Activated naive CD4-positive, alpha-beta T cell (primary cell): Measurements from ENCODE around the gene TEX29.

Source experiments
- DNase-seq, 4 experiments: peaks; one replicate each; lab custom pipeline; 2025; lab: John Stamatoyannopoulos, UW

Gene TEX29

DNA sequence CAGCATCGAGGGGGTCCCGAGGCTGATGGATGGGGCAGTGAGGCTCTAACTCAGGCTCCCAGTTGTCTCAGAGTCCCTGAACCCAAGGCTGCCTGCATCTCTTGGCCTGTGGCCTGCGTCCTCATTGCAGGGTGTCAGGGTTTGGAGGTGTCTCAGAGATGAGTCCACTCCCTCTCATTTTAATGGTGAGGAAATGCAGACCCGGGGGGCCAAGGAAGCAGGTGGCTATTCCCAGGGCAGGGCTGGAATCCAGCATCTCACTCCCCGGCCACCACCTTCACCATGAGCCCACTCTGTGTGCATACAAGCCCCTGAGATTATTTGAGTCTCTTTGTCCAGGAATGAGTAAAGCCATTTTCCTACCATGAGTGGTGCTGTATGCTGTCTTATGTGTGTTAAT lies 21.4 kb downstream of the TEX29 start:
- no peak for DNase-seq

DNA sequence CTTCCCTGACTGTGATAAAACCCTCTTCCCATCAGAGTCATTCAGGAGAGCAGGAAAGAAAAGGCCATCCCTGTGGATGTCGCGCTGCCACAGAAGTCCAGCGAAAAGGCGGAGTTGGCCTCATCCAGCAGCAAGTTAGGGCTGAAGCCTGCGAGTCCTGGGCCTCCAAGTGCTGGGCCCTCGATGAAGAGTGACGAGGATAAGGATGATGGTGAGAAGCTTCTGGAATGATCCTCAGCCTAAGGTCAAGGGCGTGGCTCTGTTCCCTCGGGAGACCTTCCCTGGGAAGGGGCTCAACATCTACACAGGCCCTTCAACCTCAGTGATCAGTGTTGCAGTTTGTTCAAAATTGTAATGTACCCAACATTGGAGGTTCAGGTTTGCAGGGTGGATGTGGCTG lies 22.3 kb downstream of the TEX29 start:
- no peak for DNase-seq

DNA sequence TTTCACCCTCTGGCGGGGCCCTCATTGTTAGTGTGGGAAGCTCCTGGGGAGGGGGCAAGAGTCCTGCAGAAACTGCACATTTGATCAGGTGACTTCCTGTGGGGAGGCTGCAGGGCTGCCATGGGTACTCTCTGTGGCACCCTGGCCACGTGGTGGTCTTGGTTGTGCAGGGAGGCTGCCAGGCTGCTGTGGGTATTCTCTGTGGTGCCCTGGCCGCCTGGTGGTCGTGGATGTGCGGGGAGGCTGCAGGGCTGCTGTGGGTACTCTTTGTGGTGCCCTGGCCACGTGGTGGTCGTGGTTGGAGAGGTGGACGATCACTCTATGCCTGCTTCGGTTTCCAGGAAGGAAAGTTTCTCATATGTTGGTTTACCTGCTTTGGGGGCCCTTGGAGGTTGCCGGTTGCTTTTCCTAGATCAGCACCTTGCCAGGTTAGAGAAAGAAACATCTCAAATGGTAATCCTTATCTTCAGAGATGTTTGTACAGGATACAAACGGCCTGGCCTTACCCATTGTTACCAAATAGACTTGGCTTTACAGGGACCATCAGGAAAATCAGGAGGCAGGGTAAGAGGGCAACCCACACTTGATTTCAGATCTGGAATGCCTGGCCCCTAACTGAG lies 22.9 kb downstream of the TEX29 start:
- DNase-seq = no peak

DNA sequence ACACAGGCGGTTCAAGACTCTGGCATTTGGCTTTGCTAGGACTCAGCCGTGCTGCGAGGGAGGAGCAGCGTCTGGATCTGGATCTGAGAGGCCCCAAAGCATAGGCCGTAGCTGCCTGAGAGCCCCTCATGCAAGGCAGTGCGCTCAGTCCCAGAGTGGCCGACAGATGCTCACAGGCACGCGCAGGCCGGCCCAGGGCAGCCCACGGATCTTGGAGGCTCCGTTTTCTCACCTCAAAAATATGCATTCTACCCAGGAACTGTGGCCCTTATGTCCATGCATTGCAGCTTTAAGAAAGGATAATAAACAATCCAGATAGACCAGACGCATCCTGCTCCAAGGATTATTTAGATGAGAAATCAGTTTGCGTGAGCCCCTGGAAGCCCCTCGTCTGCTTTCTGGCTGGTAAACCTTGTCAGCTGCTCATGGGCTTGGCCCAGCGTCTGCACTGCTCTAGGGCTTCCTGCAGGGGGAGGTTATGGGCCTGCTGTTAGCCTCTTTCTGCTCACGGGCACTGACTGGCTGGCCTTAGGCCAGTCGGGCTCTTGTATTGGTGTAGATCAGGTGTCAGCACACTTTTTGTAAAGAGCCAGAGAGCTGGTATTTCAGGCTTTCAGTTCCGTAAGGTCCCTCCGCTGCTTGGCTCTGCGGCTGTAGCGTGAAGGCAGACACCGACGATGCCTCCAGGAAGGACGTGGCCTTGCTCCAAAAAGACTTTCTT lies 24.2 kb downstream of the TEX29 start:
- DNase-seq = no peak

DNA sequence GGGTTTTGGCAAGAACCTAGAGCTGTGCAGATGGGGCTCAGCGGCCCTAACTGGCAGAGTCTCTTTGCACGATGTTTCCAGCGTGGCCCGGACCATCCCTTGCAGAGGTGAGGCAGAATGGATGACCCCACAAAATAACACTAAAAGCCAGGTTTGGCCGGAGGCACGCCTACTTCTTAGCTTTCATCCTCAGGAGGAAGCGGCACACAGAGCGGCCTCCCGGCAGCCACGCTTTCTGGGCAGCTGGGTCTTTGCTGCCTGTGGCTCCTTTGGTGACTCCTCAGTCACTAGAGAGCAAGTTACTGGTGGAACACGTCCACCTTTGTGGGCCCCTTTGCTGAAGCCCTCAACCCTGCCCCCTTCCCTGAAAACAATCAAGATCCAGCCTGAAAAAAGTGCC lies 25.2 kb downstream of the TEX29 start:
- DNase-seq = no peak

DNA sequence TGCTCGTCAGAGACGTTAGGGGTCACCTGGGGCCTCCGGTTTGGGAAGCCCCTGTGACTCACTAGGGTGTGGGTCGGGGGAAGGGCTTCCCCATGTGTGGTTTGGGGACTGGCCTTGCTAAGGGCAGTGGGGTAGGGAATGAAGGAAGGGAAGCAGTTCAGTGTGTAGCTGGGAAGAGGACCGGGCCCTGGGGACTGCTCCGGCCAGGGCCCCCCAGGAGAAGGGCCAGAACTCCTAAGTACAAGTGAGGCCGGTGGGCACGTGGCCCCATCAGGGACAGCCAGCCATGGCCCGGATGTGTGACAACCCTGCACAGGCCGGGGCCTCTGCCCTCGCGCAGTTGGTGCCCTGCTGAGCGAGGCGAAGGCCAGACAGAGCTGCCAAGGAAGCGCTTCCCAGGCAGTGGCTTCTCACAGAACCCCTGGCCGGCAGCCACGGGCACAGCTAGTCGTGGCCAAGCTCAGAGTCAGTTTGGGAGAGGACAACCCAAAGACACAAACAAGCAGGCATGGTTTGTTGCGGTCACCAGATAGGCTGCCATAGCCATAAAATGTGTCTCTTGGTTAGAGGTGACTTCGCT lies 25.7 kb downstream of the TEX29 start:
- no peak for DNase-seq

DNA sequence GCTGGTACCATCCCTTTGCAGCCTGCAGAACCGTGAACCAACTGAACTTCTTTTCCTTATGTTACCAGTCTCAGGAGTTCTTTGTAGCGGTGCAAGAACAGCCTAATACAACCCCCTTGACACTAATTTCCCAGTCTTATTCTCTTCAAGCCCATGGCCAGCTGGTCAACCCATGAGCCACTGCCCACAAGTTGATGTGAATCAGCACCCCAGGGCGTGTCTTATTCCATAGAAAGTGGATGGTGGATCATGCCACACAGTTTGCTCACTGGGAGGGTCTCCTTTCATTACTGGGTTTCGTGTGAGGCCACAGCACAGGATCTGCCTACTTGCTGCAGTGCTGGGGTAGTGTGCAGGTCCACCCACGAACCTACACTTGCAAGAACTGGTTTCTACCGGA lies 27.0 kb downstream of the TEX29 start:
- DNase-seq = no peak

DNA sequence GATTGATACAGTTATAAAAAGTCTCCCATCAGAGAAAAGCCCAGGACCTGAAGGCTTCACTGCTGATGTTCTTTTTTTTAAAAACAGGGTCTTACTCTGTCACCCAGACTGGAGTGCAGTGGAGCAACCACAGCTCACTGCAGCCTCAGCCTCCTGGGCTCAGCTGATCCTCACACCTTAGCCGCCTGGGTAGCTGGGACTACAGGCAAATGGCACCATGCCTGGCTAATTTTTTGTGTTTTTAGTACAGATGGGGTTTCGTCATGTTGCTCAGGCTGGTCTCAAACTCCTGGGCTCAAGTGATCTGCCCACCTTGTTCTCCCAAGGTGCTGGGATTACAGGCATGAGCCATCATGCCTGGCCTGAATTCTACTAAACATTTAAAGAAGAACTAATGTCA lies 33.1 kb downstream of the TEX29 start:
- no peak for DNase-seq

DNA sequence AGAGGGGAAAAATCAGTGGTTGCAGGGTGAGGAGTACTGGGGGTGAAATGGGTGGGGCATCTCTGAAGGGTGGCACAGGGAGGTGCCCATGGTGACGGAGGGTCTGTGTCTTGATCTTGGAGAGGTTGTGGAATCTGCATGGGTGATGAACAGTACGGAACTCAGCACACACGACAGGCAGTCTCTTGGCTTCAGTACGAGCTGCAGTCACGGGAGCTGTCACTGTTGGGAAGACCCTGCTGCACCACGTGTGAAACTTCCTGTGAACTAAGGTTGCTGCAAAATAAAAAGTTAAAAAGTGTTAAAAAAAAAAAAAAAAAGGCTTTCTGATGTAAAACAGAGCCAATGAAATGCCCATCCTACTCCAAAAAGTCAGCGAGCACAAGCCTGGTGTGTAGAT lies 34.3 kb downstream of the TEX29 start:
- no peak for DNase-seq

DNA sequence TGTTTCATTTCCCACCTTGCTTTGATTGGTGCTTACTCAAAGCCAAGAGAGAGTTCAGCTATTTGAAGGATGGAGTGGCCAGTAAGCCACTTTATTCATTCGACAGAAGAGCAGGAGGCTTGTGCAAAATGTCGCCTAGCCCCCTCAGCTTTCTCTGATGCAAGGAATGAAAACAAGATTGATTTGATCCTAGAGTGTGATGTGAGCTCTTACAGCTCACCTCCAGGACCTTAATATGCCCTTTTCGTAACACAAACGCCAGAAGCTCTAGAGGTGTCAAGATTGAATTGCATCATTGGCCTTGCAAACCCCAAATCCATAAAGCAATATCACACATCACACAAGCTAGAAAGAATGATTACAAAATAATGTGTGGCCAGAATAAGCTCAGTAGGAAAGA lies 36.4 kb downstream of the TEX29 start:
- no peak for DNase-seq

DNA sequence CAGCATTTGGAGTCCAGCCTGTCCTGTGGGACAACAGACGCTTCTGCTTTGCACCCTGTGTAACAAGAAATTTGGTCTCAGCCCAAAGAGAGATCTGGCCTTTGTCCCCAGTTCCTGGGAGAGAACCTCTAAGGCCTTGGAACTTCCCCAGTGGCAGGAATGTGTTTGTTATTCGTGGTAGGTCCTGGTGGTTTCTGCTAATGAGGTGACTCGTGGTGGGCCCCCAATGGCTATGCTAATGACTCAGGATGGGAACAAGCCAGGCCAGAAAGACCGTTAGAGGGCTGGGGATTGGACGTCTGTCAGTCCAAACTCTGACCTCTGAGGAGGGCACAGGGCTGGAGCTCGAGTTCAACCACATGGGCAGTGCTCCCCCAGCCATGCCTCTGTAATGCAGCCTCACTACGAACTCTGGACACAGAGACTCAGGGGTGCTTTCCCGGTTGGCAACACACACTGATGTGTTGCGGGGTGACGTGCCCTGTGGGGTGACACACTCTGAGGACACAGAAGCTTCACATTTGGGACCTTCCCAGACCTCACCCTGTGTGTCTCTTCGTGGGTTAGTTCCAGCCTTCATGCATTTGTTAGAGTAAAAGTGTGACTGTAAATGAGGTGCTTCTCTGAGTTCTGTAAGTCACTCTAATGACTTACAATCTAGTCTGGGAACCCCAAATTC lies 38.9 kb downstream of the TEX29 start:
- no peak for DNase-seq

DNA sequence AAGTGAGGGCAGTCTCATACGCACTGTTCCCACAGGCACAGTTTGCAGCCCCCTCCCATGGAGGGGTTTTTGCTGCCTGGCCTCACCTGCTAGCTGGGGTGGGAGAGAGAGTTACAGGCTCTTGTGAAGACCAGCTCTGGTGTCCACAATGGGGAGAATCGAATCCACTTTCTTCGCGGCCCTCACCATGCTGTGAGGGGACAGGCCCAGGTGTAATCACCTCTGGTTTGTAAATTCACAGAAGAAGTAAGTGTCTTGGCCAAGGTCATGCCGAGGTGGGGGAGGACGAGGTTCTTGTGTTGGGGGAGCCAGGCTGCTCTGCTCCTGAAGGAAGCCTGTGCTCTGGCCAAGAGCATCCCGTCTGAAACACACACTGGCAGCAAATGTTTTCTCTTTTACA lies 39.5 kb downstream of the TEX29 start:
- DNase-seq = no peak

DNA sequence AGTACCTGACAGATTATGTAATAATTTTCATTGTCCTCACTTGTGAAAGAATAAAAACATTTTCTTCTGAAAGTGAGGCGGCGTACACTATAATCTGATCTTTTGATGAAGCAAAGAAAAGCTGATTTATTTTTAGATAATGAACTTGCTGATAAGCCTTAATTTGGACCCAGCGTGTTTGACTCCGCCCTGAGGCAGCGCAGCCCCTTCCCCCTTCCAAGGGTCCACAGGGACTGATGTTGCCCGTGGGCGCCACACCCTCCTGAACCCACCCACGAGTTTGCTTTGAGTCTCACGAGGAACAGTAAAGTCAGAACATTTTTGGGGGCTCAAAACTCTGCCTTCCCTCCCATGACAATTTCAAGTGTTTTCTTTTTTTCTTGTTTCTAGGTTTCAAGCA lies 40.0 kb downstream of the TEX29 start:
- no peak for DNase-seq

DNA sequence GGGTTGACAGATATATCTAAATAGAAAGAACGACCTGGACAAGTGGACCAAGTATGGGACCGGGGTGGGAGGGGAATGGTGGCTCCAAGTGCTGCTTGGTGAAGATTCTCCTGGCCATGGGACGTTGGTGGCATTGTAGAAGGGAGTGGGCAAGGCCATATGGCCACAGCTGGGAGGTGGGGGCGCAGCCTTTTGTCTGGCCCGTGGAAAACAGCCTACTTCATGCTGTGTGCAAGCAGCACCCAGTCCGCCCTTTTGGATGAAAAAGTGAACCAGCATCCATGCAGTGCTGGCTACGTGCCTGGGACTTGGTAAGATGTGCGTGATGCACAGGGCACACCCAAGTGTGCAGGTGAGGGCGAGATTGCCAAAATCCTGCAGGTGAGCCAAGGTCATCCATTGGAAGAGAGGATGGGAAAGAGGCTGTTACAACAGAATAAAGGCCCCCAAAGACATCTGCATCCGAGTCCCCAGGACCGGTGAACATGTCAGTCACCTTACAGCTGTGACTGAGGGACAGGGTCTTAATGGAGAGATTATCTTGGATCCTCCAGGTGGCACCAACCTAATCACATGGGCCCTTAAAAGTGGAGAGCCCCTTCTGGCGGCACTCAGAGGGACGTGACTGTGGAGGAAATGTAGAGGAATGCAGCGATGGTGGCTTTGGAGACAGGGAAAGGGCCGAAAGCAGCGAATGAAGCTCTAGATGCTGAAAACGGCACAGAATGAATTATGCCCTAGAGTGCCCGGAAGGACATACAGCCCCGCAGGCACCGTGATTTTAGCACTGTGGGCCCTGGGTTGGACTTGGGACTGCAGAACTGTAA lies 40.8 kb downstream of the TEX29 start:
- no peak for DNase-seq

DNA sequence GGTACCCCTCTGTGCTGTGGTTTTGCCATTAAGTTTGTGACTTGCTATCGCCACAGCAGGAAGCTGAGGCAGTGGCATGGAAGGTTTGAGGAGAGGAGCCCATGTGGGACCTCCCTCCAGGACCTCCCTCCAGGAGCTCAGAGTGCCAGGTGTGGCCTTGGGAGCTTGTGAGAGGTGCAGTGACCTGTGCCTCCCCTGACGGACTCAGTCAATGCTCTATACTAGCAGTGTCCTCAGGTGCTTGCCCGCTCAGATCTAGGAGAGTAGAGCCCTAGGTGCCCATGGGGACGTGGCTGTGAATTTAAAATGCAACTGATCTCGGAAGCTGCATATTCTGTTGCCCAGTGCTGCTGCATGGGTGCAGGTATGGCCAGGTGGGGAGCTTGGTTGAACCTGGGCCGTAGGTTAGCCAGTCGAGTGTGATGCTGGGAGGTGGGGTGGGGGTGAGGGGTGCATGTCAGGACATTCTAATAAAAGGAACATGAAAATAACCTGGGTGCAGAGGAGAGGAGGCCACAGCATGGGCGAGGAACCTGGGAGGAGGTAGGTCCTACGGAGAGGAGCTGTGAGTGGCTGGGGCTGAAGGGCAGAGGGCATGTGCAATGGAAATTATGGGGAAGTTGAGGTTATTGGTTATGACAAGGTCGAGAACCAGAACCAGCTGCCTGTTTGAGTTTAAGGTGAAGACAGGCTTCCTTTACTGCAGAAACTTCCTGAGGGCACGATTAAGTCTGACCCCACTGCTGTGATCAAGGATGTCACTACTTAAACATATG lies 41.6 kb downstream of the TEX29 start:
- no peak for DNase-seq

DNA sequence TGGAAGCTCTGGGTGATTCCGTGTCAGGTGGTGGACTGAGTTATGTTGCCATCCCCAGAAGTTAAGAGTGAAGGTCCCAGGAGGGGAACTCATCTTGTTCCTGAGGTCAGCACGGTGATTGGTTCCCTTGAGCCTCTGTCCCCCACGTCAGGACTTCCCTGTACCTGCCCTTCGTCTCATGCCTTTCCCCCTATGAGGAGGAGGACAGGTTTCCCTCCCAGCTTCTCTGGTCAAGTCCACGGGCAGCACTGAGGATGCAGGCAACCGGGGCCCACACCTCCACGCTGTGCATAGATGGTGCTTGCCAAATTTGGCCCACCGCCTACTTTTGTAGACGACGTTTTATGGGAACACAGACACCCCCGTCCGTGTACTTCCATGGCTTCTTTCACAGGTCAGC lies 42.7 kb downstream of the TEX29 start:
- no peak for DNase-seq

DNA sequence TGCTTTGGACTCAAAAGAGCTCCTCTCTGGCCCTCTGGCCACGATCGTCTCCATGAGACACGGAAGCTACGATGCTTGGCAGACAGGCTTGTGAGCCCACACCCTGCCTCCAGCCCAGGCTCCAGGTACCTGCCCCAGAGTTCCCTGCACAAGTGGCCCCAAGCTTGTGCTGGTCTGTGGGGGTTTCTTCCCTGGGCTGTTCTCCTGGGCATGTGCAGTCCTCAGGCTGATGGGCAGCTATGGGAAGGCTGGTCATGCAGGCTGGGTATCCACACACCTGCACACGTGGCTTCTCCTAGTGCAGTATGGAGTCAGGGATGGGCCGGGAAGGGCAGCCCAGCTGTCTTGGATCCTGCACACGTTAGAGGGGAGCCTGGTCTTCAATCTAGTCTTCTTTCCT lies 43.1 kb downstream of the TEX29 start:
- no peak for DNase-seq

DNA sequence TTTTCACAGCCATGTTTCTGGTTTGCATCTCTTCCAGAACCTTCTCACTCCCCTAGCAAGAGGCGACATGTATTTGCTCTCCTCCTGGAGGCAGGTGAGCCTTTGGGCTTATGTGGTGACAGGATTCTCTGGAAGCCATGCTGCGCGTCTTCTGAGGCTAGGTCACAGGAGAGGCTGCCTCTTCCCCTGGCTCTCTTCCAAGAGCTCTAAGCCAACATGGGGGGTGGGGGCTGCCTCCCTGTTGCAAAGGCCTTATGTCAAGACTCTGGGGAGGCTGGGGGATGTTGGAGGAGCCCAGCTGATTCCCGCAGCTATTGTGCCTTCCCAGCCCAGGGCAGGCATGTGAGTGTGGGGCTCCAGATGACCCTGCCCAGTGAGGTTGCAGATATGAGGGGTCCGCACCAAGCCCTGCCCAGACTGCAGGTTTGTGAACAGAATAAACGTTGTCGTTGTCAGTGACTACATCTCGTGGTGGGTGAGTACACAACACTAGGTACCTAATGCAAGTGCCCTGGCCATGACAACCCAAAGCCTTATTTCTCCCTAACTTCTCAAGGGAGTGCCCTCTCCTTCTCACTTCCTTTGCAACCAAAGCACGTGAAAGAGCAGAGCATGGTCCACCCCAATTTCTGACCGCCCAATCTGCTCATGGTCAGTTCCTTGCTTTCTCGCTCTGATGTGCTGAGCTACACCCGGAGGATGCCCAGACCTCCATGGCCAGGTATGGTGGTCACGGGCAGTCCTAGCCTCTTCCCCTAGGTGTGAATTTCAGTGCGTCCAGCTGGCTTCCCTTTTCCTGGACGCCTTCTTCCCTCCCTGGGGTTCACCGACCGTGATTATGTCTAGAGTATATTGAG lies 44.9 kb downstream of the TEX29 start:
- DNase-seq = no peak

DNA sequence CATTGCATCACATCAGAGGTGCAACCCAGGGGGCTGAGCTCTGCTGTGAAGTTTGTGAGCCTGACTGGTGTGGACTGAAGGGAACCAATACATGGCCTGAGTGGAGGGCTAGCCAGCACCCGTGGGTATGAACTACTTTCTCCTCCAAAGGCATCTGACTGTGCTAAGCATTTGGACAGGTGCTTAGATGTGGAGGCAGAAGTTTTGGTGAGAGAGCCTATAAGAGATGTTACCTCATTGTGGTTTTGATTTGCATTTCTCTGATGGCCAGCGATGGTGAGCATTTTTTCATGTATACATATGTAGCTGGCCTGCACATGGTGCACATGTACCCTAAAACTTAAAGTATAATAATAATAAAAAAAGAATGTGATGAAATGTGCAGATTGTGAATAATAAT lies 46.9 kb downstream of the TEX29 start:
- DNase-seq = no peak

DNA sequence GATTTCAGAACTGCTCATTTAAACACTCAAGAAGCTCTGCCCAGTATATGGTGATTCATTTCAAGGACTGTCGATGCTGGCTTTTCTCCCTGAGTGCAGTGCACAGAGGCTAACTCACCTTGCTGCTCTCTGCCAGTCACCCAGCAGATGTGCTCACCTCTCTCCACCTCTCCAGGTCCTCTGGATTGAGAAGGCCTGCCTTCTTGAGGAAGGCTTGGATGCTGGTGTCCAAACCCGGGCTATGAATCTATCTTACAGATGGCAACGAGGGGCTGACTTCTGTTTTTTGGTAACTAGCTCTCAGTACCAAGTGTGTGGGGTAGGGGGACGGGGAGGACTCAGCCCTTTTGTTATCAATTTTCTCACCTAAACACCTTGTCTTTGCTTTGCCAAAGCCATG lies 47.6 kb downstream of the TEX29 start:
- no peak for DNase-seq

DNA sequence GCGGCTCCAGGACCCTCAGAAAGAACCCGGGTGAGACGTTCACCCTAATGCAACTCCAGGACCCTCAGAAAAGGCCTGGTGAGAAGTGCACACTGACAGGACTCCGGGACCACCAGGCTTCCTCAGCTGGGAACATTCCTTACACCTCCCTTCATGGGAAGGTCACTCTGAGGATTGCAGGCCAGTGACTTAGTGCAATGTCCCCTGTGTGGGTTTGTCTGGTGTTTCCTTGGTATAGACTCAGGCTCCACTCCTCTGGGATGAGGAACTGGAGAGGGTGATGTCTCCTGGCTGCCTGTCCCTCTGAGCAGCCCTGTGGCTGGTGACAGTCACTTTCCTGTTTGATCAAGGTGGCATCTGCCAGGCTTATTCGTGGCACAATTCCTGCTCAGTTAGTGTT lies 49.7 kb downstream of the TEX29 start:
- DNase-seq = no peak
